ENCODE results near the gene XXYLT1. TPM values are rescaled to one million over a fixed set of nuclear protein-coding genes. Genes with fewer than 3 reads are reported as not detected.
"Not testable (repeated sequence)": the region's sequence is repeated elsewhere in the genome, so short reads cannot be mapped to it uniquely, and the experiment has no call there.

Gene XXYLT1
- total and polyA plus RNA-seq, 7 donors = 2.5 to 13.8 (median 11.1) TPM

DNA sequence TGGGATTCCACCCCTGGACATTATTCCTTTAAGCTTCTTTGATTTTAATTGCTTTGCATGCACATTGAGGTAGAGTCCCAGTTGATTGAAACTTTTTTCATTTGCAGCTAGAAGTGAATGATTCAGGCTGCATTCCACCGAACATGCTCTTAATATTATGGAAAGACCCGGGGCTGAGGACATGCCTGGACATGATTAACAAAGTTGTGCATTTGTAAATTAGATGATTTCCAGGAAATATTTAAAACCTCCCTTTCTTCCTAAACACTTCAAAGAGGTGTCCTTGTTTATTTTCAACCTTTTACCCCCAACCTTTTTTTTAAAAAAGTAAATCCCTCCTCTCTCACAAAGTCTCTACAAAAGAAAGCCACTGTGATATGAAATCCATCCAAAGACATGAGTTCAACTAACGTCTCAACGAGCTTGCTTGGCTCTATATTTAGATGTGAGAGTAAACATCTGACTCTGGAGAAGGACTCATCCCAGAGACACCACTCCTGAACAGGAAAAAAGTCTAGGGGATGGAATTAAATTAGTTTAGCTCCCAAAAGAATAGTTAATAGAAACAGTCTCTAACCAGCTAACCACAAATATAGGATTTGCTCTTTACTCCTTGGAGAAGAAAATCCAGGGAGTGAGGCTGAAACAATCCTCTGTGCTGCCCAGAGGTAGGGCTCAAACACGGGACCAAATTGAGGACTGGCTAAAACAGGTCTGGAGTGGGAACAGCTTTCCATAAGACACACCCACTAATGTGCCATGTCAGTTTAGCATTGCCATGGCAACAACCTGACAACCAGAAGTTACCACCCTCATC, 83.1 kb downstream of the XXYLT1 start:
- H3K9me3 ChIP-seq = peaks cover 0 to 5% (median 0%) of the 10 kb centered on the region in 4 donors
- peak; percentile 41 for DNase-seq
- no peak overlapping the region for H3K4me3 ChIP-seq
- peak overlapping the region; percentile 38 to 73 (median 63) for H3K27ac ChIP-seq
- H3K36me3 ChIP-seq = no peaks in the 10 kb centered on the region
- WGBS, 2 donors = 57 to 64% methylated on average over 5 of the region's 5 CpGs
- intact Hi-C loops (cut with DNase I) = no loop called here
- TF ChIP-seq POLR2A (IDR thresholded peaks at IDR 0.05) (no peak), POLR2AphosphoS5 (IDR thresholded peaks at IDR 0.05) (peak in 2 of 4 donors; percentile 21)
- no peaks in the 10 kb centered on the region for H3K27me3 ChIP-seq
- H3K4me1 ChIP-seq = peaks cover 0 to 59% (median 54%) of the 10 kb centered on the region in 4 donors

DNA sequence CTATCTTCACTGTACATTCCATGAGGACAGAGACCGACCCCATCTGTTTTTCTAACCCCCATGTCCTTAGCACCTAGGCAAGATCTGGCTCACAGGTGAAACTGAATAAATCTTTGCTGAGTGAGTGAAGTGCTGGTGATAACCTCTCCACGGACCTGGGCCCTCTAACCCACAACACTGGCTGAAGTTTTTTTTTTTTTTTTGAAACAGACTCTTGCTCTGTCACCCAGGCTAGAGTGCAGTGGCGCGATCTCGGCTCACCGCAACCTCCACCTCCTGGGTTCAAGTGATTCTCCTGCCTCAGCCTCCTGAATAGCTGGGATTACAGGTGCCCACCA, 84.3 kb downstream of the XXYLT1 start:
- H3K27me3 ChIP-seq; H3K9me3 ChIP-seq; intact Hi-C loops (cut with DNase I); H3K4me3 ChIP-seq; H3K36me3 ChIP-seq; DNase-seq: not testable (repeated sequence)
- Histone ChIP-seq H3K27ac (peak overlapping the region in 3 of 4 donors; percentile 60 to 73 (median 66)), H3K4me1 (peaks cover 0 to 71% (median 66%) of the 10 kb centered on the region in 4 donors)
- WGBS, 2 donors = 86 to 97% methylated on average over 6 of the region's 6 CpGs

DNA sequence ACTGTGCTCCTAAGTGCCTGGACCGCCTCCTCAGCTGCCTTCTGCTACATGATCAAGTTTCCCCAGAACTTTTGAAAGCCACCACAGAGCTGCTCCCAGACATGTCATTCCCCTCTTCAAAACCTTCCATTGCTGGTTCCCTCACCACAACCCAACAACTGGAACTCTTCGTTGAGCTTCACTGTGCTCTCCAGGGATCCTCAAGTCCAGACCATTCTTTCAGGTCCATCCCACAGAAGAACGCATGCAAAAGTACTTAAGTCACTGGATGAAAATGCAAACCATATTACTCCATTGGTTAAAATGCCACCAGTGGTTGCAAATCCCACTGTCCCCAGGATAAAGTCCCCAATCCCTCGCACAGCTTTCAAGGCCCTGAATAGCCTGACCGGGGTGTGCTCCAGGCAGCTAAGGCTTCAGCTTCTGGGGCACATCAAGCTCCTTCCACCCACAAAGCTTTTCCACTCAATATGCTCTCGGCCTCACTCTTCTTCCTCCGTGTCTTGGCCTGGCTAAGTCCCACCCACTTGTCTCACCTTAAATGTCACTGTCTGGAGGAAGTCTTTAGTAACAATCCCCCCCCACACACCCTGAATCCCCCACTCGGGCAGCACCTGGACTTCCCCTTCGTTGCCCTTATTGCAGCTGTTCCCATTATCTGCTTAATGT, 84.8 kb downstream of the XXYLT1 start:
- intact Hi-C loops (cut with DNase I) = no loop called here
- Histone ChIP-seq H3K4me1 (peaks cover 0 to 72% (median 68%) of the 10 kb centered on the region in 4 donors), H3K4me3 (no peak overlapping the region), H3K27ac (peak overlapping the region in 2 of 4 donors; percentile 66 to 73), H3K9me3 (peaks cover 0 to under 1% (median 0%) of the 10 kb centered on the region in 4 donors), H3K27me3 (no peaks in the 10 kb centered on the region), H3K36me3 (no peaks in the 10 kb centered on the region)
- DNase-seq = peak; percentile 34
- TF ChIP-seq POLR2AphosphoS5 (IDR thresholded peaks at IDR 0.05) (no peak), EP300 (IDR thresholded peaks at IDR 0.05) (no peak), POLR2A (IDR thresholded peaks at IDR 0.05) (no peak)
- TF ChIP-seq, protein P1, sequence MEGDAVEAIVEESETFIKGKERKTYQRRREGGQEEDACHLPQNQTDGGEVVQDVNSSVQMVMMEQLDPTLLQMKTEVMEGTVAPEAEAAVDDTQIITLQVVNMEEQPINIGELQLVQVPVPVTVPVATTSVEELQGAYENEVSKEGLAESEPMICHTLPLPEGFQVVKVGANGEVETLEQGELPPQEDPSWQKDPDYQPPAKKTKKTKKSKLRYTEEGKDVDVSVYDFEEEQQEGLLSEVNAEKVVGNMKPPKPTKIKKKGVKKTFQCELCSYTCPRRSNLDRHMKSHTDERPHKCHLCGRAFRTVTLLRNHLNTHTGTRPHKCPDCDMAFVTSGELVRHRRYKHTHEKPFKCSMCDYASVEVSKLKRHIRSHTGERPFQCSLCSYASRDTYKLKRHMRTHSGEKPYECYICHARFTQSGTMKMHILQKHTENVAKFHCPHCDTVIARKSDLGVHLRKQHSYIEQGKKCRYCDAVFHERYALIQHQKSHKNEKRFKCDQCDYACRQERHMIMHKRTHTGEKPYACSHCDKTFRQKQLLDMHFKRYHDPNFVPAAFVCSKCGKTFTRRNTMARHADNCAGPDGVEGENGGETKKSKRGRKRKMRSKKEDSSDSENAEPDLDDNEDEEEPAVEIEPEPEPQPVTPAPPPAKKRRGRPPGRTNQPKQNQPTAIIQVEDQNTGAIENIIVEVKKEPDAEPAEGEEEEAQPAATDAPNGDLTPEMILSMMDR (IDR thresholded peaks at IDR 0.05) = no peak
- WGBS, 2 donors = 79 to 91% methylated on average over 9 of the region's 9 CpGs

DNA sequence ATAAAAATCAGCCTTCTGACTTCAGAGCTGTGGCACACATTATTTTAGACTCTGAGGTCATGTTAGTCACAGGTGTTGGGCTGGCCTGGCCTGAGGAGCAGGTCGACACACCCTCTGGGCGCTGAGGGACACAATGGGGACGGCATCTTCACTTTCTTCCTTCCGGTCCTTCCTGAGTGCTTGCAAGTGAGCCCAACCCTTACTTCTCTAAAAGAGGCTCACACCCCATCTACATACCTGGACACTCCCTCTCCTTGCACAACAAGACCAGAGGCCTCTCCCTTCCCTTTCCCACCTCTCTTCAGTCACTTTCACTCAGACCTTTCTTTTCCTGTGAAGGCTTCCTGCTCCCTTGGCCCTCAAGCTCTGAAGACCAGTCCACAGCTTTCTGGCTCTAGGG, 85.4 kb downstream of the XXYLT1 start:
- Histone ChIP-seq H3K9me3 (no peaks in the 10 kb centered on the region), H3K27ac (peak overlapping the region in 2 of 4 donors; percentile 66 to 73), H3K27me3 (no peaks in the 10 kb centered on the region), H3K36me3 (no peaks in the 10 kb centered on the region), H3K4me1 (peaks cover 0 to 72% (median 68%) of the 10 kb centered on the region in 4 donors), H3K4me3 (no peak overlapping the region)
- peak; percentile 20 for DNase-seq
- WGBS, 2 donors = 52 to 72% methylated on average over 4 of the region's 4 CpGs
- intact Hi-C loops (cut with DNase I) = no loop called here
- TF ChIP-seq POLR2A (IDR thresholded peaks at IDR 0.05) = no peak
- TF ChIP-seq, protein P1 (IDR thresholded peaks at IDR 0.05) = no peak
- no peak for TF ChIP-seq EP300 (IDR thresholded peaks at IDR 0.05)
- no peak for TF ChIP-seq POLR2AphosphoS5 (IDR thresholded peaks at IDR 0.05)

DNA sequence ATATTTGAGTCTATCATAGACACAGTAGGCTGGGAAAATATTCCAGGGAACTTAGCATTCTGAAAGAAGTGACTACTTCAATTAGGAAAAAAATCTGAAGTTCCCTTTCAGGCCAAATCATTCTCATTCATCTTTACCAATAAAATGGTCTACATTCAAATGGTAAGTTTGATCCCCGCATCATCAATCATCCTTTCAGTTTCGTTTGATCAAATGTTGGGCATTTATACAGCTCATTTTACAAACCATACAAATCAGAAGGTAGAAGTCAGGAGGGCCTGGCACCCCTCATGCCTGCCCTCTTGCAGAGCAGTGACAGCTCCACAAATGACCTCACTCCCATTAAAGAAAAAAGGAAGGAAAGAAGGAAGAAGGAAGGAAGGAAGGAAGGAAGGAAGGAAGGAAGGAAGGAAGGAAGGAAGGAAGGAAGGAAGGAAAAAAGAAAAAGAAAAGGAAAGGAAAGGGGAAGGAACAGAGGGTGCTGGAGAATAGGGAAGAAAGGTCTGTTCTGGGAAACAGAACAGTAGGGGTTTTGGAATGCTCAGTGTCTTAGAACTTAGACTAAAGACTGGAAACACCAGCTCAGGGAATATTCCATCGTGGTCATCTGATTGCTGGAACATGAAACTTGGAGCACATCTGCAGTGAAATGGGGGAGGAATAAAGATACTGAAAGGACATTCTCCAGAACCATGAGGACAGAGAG, 86.1 kb downstream of the XXYLT1 start:
- WGBS, 2 donors = 78 to 89% methylated on average over 3 of the region's 3 CpGs
- Histone ChIP-seq H3K27me3 (no peaks in the 10 kb centered on the region), H3K4me3 (no peak overlapping the region), H3K9me3 (no peaks in the 10 kb centered on the region), H3K36me3 (no peaks in the 10 kb centered on the region), H3K27ac (peak overlapping the region in 3 of 4 donors; percentile 25 to 73 (median 66)), H3K4me1 (peaks cover 0 to 78% (median 74%) of the 10 kb centered on the region in 4 donors)
- intact Hi-C loops (cut with DNase I) = no loop called here
- peak; percentile 45 for DNase-seq
- no peak for TF ChIP-seq POLR2A (IDR thresholded peaks at IDR 0.05)
- peak in 1 of 4 donors; percentile 67 for TF ChIP-seq POLR2AphosphoS5 (IDR thresholded peaks at IDR 0.05)
- peak in 1 of 4 donors; percentile 63 for TF ChIP-seq EP300 (IDR thresholded peaks at IDR 0.05)
- TF ChIP-seq, protein P1 (IDR thresholded peaks at IDR 0.05) = no peak
